HG03095 (cell line): Measurements from ENCODE around the gene TEAD1.

Source experiments
- ATAC-seq: cut with Tn5 transposase; IDR thresholded peaks from one replicate; pipeline ENCODE4 v1.9.1; 2021; ENCODE audit warnings: moderate library complexity; ENCODE audit not compliant: unreplicated experiment

The TEAD1 gene

DNA sequence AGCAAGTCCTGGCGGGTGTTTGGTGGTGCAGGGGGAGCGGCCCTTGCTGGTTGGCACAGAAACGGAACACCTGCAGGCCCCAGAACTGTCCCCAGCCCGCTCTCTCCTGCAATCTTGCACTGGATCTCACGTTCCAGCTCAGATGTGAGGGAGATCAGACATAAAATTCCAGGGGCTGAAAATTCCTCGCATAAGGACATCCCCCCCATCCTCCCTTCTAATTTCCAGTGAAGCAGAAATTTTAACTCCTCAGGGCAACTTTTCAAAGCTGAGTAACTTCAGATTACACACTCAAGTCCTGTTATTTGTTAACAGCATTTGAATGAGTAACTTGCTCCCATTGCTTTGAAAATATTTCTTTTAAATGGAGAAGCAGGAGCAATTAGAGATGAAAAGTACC lies 294.6 kb downstream of the TEAD1 start:
- no peak for ATAC-seq

- ATAC-seq = no peak
Observed at GRCh38 chr11:12971955-12972354, 297.7 kb downstream of the TEAD1 start.

GRCh38 chr11:12973528-12974181 lies 299.4 kb downstream of the TEAD1 start:
- ATAC-seq = no peak

GRCh38 chr11:12975195-12975594 lies 301.0 kb downstream of the TEAD1 start:
- ATAC-seq = no peak

- ATAC-seq = no peak
Observed at GRCh38 chr11:12979928-12980689, 305.9 kb downstream of the TEAD1 start.

- ATAC-seq = no peak
Observed at GRCh38 chr11:12981676-12982522, 307.7 kb downstream of the TEAD1 start.

DNA sequence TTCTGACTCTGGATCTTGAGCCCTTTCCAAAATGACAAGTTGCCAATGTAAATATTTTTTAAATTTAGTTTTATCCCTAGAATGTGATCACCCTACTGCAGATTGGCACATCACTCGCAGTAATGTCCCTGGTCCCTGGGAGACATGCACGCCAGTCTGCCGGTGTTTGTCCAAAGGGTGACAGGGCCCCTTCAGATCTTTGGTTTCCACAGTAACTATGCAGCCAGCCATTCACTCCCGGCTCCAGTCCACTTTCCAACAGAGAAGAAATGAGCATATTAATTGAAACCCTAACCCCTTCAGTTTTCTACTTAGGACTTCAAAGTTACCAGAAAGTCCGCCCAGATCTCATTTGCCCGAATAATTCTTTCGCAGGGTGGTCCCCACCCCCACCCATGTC lies 309.1 kb downstream of the TEAD1 start:
- no peak for ATAC-seq

DNA sequence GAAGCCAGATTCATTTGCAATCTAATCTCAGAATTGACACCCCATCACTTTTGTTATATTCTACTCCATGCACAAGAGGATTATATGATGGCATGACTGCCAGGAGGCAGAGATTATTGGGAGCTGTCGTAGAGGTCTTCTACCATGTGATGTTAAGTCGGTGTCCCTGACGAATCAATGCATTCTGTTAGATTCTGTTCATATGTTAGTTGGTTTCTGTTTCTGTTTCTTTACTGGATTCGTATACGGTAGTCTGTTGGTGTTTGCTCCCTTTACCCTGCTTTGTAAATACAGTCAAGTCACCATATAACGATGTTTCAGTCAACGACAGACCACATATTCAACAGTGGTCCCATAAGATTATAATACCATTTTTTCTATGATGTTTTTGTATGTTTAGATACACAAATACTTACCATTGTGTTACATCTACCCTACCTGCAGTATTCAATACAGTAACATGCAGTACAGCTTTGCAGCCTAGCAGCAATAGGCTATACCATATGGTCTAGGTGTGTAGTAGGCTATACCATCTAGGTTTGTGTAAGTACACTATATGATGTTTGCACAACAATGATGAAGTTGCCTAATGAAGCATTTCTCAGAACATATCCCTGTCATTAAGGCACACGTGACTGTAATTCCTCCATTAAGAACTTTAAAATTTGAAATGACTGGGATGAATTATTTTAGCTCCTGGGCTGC lies 312.1 kb downstream of the TEAD1 start:
- no peak for ATAC-seq

- ATAC-seq = no peak
Observed at GRCh38 chr11:12989428-12990161, 315.4 kb downstream of the TEAD1 start.

DNA sequence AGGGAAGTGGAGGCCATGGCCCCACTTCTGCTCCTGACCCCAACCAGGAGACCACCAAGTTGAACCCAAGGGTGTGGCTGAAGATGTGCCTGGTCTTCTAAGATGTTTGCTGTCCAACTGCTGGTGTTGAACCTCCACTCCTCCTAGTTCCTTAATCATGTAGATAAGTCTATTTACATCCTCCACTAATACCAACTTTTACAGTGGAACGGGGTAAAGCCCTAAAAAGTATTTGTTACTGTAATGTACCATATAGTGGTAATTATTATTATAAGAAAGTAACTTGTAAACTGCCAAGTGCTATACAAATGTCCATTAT lies 315.9 kb downstream of the TEAD1 start:
- no peak for ATAC-seq

DNA sequence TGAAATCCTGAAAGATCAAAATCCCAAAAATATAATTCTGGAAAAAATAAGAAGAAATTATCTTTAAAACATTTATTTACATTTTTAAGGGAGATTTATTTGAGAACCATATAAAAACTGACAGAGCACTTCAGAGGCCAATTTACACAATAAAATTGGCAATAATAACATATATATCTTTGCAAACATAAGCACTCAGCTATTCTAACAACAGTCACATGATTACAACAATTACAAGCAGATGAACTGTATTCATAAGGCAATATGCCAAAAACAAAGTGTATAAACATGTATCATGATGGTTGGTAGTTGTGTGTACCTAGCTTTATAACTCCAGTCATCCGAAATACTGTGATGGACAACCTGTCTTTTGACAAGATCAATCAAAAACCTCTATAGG lies 317.2 kb downstream of the TEAD1 start:
- ATAC-seq = no peak

GRCh38 chr11:12993626-12994025 lies 319.4 kb downstream of the TEAD1 start:
- no peak for ATAC-seq
